Activated T-cell treated with anti-CD3 and anti-CD28 coated beads for 24 hours (primary cell): ENCODE results near the gene ARHGAP25.
"Not testable (repeated sequence)": the region's sequence is repeated elsewhere in the genome, so short reads cannot be mapped to it uniquely, and the experiment has no call there.

Experiments used
- DNase-seq: peaks from one replicate; pipeline ENCODE4 v3.0.0-alpha.2; 2020; ENCODE audit warnings: low read depth

ARHGAP25 gene

DNA sequence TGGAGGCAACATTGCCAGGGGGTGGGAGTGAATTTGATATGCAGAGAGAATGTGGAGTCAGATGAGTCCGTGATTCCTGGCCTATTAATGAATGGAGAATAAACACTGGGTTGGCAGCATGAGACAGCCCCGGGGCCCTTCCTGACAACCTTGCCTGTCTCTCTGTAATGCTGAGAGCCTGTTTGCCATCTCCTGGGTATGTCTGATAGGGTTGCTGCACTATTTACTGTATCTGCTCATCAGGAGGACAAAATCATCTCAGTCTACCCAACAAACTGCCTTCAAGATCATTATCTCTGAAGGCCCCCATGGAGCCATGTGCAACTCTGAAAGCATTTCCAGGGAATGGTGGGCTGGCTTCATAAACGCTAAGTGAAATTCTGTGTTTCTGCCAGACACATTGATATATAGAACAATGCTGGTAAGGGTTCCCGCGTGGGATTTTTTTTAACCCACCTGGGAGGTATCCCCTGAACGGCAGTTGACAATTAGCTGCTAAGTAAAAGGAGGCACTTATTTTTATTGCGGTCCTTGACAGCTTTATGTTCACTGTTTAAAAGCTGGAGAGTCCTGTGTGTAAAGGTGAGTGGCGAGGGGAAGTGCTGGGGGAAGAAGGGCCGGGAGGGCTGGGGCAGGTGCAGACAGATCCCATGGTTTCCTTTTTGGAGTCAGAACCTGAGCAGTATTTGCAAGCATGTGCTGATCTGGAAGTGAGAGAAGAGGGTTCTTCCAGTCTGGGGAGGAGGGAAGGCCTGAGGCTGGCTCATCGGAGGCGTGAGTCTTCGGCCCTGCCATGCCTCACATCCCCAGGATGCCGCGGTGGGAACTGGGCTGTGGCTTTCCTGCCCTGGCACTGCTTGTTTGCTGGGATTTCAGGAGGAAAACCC is 64.8 kb downstream of the ARHGAP25 start:
- DNase-seq, result no peak

DNA sequence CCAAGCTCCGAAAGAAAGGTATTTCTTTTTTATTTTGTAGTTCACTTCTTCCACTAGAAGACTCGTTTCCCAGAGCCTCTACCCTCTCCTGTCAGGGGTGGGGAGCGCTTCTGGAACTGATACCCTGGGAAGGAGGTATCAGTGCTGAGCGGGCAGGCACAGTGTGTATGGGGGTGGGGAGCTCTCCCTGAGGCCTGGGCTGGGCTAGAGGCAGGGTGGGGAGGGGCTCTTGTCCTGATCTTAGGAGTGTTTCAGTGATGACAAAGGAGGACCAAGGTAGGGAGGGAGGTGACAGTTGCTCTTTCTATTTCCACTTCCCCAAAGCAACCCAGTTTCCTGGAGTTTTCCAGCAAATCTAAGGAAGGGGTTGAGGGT is 65.4 kb downstream of the ARHGAP25 start:
- no peak for DNase-seq

DNA sequence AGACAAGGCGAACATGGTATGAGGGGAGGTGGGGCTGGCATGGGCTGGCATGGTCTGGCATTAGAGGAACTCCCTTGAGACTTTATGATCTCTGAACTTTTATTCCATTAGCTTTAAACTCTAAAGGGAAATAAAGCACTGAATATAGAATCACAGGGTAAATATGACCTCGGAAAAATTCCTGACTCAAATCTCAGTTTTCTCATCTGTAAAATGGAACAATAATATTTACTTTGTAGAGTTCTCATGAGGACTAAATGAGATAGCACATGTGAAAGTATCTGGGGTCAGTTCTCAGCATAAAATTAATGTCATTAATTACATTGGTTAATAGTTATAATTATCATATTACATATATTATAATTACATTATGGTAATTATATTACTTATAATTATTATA is 65.9 kb downstream of the ARHGAP25 start:
- DNase-seq, result no peak

DNA sequence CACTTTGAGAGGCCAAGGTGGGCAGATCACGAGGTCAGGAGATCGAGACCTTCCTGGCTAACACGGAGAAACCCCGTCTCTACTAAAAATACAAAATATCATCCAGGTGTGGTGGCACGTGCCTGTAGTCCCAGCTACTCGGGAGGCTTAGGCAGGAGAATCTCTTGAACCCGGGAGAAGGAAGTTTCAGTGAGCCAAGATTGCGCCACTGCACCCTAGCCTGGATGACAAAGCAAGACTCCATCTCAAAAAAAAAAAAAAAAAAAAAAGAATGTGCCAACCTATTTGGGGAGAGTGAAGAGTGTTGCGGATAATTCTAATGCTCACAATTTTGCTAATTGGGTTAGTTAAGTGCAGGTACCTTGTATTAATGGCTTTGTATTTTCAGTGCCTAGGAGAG is 67.5 kb downstream of the ARHGAP25 start:
- DNase-seq, result not testable (repeated sequence)

DNA sequence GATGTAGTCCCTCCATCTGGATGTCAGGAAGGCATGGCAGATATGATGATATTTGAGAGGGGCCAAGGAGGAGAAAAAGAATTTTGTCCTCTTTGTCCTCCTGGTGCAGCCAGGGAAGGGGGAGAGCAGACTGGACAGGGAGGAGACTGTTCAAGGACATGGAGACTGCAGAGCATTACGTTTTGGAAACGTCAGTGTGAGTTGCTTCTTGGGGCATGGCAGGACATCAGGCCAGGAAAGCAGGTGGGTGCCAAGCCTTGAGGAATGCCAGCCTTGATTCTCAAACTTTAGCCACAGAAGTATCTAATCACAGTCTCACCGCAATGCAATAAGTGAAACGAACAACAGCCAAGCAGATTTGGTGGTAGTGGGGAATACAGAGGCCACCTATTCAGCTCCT is 70.4 kb downstream of the ARHGAP25 start:
- no peak for DNase-seq

DNA sequence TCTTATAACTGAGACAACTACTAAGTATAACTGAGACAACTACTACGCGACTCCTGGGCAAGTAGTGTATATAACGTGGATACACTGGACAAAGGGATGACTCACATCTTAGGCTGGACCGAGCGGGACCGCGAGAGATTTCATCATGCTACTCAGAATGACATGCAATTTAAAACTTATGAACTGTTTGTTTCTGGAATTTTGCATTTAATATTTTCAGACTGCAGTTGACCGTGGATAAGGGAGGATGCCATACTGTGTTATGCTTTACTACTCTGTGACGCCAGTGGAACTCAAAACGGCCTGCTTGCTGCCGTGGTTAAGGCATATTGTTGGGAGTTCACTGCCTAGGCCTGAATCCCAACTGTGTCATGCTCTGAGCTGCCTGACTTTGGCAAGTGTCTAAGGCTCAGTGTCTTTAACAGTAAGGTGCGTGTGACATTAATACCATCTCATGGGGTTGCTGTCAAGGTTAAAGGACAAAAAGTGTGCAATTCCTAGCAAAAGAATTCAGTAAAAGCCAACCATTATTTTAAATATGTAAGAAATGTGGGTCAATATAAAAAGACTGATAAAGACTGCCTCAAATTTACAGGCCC is 72.0 kb downstream of the ARHGAP25 start:
- DNase-seq, result no peak

DNA sequence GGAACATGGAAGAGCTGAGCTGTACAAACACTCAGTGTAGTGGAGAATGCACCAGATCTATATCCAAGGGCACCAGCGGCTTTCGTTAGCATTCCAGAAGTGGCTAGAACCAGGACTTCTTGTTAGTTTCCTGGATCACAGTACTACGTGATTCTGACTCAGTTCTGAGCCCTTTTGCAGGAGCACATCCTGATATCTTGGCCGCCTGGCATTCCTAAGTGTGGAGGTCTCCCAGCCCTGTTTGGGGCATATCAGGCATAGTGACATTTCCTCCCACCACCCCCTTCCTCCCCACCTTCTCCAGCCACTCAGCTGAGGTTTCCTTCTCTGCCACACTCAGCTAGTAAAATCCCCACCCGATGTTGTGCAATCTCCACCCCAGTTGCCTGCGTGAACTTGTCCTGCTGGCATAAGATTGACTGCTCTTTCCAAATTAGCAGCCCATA is 73.2 kb downstream of the ARHGAP25 start:
- no peak for DNase-seq

DNA sequence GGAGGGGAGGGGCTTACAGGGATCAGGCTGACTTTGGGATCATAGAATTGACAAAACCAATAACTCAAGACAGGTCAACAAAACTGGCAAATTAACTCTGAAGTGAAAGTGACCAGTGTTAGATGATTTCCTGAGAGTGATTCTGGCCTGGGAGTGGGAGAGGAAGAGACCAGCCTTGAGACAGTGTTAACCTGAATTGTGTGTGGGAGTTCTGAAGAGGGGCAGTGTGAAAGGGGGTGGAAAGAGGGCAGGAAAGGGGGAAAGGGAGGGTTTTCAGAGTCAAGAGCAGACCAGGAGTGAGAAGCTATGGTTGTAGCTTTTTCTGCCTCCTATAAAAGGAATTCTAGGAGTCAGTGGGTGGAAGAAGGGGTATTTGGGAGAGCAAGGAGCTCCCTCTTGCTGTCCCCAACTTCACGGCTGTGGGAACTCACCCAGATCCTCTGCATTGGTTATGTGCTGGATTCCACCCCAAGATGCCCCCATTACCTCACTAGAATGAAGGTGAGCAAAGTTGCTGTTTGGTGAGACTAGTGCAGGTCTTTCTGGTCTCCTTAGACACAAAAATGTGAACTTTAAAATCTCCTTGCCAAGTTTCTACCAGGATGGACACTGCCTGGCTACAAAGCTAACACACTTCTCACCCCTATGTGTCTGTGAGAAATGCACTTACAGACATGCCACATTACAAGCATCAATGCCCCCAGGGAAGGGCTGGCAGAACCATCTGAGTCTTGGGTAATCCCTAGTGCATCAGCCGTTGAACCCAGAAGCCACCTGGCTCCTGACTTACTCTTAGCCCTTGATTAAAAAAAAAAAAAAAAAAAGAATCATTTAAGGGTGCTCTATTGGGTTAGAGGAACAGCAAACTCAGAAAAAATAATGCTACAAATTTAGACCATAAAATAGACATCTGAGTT is 75.0 kb downstream of the ARHGAP25 start:
- DNase-seq, result no peak

DNA sequence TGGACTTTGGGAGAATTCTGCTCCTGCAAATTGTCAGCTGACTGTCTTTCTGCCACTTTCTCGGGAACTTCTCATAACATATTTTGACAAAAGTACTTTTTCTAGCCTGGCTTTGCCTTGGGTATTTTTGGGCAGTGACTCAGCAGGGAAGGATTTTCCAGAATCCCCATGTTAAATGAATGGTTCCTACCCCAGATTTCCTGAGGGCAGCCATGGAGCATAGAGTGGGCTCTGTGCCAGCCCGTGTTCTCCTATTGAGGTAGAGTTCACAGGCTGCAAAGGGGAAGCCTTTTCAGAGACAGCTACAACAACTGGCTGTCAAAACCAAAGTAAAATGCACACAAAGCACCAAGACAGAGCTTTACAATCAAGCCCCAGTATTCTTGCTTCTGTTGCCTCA is 76.8 kb downstream of the ARHGAP25 start:
- DNase-seq, result no peak

DNA sequence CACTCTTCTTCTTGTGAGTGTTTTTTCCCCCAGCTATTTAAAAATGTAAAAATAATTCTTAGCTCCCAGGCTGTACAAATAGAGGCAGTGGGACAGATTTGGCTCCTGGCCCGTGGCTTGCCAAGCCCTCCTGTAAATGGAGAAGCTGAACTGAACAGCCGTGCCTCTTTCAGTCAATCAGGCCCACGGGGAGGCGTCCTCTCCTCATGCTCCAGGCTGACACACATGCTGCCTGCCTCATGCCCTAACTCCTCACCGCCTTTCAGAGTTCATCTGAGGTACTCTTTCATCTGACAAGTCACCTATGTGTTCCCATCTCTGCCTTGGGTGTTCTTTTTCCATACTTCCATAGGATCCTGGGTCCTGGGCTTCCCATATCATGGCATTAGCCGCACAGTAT is 77.6 kb downstream of the ARHGAP25 start:
- no peak for DNase-seq

DNA sequence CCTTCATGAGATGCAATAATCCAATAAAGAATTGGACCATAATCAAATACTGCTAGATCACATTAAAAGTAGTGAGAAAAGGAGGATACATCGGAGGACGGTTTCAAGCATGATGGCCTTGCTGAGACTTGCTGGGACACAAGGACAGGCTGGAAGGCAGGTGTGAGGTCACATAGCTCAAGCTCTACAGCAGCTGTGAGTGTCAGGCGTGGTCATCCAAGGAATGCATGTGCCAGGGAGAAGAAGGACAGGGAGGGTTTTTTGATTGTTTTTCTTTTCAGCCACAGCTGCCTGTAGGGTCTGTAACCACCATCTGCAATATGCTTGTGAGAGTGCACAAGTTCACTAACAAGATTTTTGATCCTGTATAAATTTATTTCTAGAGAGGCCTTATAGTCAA is 79.0 kb downstream of the ARHGAP25 start:
- no peak for DNase-seq

DNA sequence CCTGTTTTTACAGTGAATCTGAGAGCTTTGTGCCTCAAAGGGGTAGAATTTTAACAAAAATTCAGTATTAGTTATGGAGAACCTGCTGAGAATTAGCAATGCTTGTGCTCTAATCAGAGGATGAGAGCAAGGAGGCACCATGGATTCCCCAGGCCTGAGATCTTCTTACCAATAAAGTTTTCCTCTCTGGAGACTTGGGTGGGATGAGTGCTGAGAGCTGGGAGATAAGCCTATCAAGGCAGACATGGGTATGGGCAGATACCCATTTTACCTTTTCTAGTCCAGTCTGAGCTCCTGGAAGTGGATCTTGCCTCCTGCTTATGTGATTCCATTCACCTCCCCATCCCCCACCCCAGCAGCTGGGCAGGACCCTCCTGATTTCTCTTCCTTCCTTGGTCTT is 82.7 kb downstream of the ARHGAP25 start:
- DNase-seq, result no peak

DNA sequence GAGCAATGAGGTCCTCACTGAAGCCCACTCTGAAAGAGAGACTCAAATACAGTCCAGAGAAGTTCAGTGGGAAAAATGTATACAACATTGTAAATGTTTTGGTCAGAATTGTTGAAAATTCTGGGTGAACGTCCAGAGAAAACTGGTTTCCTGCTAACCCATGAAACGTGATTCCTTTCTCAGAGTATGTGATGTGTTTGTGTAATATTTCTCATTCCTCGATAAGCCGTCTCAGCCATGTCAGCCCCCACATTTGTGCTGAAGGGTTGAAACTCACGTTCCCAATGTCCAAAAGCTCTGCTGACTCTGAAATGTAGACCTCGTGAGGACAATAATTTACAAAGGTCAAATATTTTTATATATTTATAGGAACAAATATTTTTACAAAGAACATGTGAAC is 84.9 kb downstream of the ARHGAP25 start:
- no peak for DNase-seq

DNA sequence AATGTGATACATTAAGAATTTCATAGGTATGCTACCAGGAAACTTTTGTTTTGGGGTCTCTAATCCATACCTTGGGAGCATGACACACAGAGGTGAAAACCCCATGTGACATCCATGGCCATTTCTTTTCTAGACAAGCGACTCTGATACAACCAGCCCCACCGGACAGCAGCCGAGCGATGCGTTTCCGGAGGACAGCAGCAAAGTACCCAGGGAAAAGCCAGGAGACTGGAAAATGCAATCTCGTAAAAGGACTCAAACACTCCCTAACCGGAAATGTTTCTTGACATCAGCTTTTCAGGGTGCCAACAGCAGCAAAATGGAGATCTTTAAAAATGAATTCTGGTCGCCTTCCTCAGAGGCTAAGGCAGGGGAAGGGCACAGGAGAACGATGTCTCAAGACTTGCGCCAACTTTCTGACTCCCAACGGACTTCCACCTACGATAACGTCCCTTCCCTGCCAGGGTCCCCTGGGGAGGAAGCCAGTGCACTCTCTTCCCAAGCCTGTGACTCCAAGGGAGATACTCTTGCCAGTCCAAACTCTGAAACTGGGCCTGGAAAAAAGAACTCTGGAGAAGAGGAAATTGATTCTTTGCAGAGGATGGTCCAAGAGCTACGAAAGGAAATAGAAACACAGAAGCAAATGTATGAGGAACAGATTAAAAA is 87.7 kb downstream of the ARHGAP25 start:
- DNase-seq, result no peak

DNA sequence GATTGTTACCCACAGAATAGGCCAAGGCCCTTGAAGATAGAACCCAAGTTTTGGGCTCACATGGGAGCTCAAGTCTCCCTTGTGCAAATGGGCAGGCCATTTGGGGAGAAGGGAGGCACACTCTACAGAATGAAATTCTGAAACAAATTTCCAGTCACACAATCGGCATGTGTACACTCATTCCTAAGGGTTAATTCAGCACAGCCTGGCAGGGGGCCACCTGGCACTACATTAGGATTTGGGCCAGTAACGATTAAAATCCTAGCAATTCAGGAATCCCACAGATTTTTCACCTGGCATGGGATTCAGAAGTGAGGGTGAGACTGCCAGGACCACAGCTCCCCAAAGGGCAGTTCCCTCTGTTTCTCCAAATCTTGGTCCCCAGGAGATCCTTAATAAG is 90.2 kb downstream of the ARHGAP25 start:
- DNase-seq, result no peak

DNA sequence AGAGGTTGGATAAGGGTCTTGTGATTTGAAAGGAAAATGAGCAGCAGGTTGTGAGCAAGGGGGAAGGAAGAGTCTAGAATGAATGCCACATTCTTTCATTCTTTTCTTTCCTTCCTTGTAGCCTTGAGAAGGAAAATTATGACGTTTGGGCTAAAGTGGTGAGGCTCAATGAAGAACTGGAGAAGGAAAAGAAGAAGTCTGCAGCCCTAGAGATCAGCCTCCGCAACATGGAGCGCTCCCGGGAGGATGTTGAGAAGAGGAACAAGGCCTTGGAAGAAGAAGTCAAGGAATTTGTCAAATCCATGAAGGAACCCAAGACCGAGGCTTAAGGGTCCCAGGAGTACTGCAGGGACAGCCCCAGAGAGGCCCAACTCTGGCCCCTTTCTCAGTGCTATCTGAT is 91.3 kb downstream of the ARHGAP25 start:
- no peak for DNase-seq

DNA sequence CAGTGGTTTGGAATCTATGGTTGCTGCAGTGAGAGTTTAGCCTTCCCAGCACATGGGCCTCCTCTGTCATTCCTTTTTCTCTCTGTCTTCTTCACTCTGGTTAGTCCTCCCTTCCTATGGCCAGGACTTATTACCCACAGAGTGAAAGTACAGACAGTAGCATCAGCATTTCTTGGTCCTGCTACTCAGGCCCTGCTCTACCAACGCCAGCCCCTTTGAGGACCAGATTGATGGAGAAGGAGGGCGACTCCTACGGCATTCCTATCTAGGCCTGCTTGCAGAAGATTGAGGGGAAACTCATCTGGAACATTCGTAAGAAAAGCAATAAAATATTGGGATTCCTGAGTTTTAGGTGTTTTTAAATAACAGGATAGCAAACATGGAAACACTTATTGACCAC is 93.1 kb downstream of the ARHGAP25 start:
- no peak for DNase-seq

DNA sequence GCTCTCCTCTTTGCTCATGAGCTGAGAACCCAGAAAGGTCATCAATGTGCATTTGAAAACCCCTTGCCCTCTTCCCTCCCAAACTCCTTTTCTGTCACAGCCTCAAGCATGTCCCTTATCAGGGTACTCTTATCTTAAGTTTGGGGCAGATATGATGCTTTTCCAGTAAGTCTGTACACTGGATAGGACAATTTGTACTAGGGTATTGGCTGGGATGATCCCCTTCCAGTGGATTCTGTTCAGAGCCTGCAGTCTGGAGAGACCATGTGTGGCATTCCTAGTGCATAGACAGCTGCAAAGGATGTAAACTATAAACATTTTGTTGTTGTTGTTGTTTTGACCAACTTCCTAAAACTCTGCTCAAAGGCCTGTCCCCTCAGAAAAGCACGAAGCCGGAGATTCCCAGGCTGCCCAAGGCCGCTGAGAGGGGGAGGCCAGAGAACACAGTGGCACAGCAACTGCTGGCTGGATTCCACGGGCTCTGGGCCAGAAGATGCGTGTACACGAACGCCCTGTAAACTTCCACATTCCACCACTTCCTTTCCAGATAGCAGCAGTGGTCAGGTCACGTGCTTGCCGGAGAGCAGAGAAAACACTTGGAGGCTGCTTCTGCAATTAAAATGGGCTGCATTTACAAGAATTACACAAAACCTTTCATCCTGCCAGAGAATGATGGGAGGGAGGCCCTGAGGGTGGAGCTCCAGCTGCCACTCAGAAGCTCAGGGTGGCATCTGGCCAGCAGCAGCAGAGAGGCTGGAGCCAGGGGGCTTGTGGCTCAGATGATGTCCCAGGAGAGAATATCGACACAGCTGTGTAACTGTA is 94.5 kb downstream of the ARHGAP25 start:
- DNase-seq, result peak; percentile 35

DNA sequence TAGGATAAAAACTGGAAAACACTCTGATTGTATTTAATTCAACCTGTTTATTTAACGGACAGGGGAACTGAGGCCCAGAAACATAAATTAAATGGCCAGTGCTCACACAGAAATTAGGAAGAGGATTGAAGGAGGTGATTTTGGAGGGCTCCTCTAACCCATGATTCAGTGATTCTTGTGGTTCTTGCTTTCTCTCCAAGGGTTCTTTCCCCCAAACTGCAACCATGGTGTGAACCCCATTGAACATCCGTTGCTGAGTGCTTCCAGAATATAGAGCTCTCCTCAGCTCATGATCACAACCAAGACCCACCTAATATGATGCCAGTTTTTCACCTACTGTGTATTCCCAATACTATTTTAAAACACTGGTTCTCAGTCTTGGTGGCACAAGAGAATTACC is 95.1 kb downstream of the ARHGAP25 start:
- no peak for DNase-seq

DNA sequence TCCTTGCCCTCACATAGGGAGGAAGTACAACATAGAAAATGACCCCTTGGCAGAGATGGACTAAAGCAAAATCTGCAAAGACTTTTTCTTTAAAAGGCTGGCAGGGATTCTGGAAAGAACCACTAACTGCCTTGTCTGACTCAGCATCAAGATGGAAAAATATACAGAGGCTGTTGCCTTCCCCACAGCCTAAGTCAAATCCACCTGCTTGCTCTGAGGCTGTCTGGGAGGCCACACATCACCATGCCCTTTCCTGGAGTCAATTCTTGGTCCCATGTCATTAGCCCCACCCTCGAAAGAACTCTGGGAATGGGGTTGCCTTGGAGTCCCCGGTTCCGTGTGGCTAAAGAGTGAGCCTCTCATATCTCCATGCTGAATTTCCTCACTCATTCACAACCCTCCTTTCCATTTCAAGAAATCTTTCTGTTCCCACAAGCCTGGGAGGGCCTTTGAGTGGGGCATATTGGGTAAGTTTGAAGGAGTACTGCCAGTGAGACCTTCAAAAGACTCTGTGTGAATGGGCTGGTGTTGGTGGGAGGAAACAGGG is 97.1 kb downstream of the ARHGAP25 start:
- DNase-seq, result no peak
